Endothelial cell of umbilical vein (primary cell): ENCODE results near the gene IGSF9. TPM values are rescaled to one million over a fixed set of nuclear protein-coding genes. Genes with fewer than 3 reads are reported as not detected.

Source experiments
- BruUV-seq: library from RNA; stranded (reverse); fragments of 400-500 nt; replicated peaks from 2 replicates; lab custom pipeline; 2021; lab: Mats Ljungman, UMichigan
- CTCF ChIA-PET: fragments of 300-600, 350-600 bp; sonication (Branson Sonifier 250); formaldehyde crosslinking; loops from one replicate; lab custom pipeline; 2021; ENCODE audit warnings: antibody characterized with exemption, inconsistent platforms; lab: Charles Lee
- POLR2A ChIA-PET: fragments of 300-600, 350-600 bp; sonication (Branson Sonifier 250); formaldehyde crosslinking; loops from one replicate; lab custom pipeline; 2021; ENCODE audit warnings: antibody characterized with exemption, inconsistent platforms; lab: Charles Lee
- DNase-seq: peaks from one replicate; pipeline ENCODE4 v3.0.0-alpha.2; 2011; ENCODE audit warnings: low read depth, low spot score
- FAIRE-seq: peaks from 2 replicates; lab custom pipeline; 2011; peaks lifted over from hg19 to GRCh38; lab: Jason Lieb, UNC
- H2AFZ ChIP-seq: 2 replicates; pipeline ENCODE4 v1.6.0; 2012; ENCODE audit warnings: low read depth, low read length, control low read depth, inconsistent platforms
- H3K27ac ChIP-seq: 2 replicates; pipeline ENCODE4 v1.5.1; 2011; ENCODE audit warnings: low read depth, mild to moderate bottlenecking, control low read depth, low read length, moderate library complexity; ENCODE audit not compliant: insufficient read depth
- H3K27me3 ChIP-seq, 2 experiments: 2 replicates each; pipeline versions ENCODE4 v1.6.0 to v1.6.1; 2011; ENCODE audit warnings: low read length in 2 of 2, mixed read lengths in 1 of 2; ENCODE audit not compliant: control insufficient read depth in 2 of 2, insufficient read depth in 2 of 2
- H3K36me3 ChIP-seq, 2 experiments: 2 replicates in 1 of 2; 3 replicates in 1 of 2; pipeline ENCODE4 v1.5.1; 2011; ENCODE audit warnings: low read length in 2 of 2, mild to moderate bottlenecking in 1 of 2, moderate library complexity in 1 of 2; ENCODE audit not compliant: control insufficient read depth in 2 of 2, insufficient read depth in 2 of 2; ENCODE audit errors: extremely low read depth in 1 of 2
- H3K4me1 ChIP-seq: 3 replicates; pipeline ENCODE4 v1.5.1; 2011; ENCODE audit warnings: mild to moderate bottlenecking, low read length; ENCODE audit not compliant: control insufficient read depth, insufficient read depth; ENCODE audit errors: extremely low read depth
- H3K4me2 ChIP-seq: 2 replicates; pipeline ENCODE4 v1.6.1; 2011; ENCODE audit warnings: low read length, control low read depth, mixed read lengths; ENCODE audit not compliant: insufficient read depth
- H3K4me3 ChIP-seq, 3 experiments: fragments of 200-600 bp in 1 of 3; sonication (generic), shearing (Covaris generic) in 1 of 3; replicated peaks in 1 of 3; 2 replicates each; pipeline ENCODE4 v1.5.1; 2011 to 2016; ENCODE audit warnings: control low read depth in 3 of 3, low read length in 3 of 3, mild to moderate bottlenecking in 2 of 3, inconsistent platforms in 1 of 3, low read depth in 1 of 3, moderate library complexity in 1 of 3; ENCODE audit not compliant: insufficient read depth in 1 of 3
- H3K79me2 ChIP-seq: 2 replicates; pipeline ENCODE4 v1.6.0; 2012; ENCODE audit warnings: low read length, inconsistent platforms; ENCODE audit not compliant: control insufficient read depth, insufficient read depth
- H3K9ac ChIP-seq: replicated peaks from 2 replicates; pipeline ENCODE3; 2011; ENCODE audit warnings: low read length, control low read depth; ENCODE audit not compliant: insufficient read depth; ENCODE audit errors: extremely low read depth
- H3K9me1 ChIP-seq: replicated peaks from 3 replicates; pipeline ENCODE4 v1.6.0; 2011; ENCODE audit warnings: mild to moderate bottlenecking, low read length; ENCODE audit not compliant: control insufficient read depth, insufficient read depth; ENCODE audit errors: extremely low read depth
- H3K9me3 ChIP-seq: replicated peaks from 2 replicates; pipeline ENCODE4 v1.5.1; 2012; ENCODE audit warnings: low read length, inconsistent platforms; ENCODE audit not compliant: control insufficient read depth, insufficient read depth
- H4K20me1 ChIP-seq: replicated peaks from 2 replicates; pipeline ENCODE3; 2011; ENCODE audit warnings: mild to moderate bottlenecking, low read length; ENCODE audit not compliant: control insufficient read depth, insufficient read depth; ENCODE audit errors: extremely low read depth
- EZH2 ChIP-seq: IDR thresholded peaks from 2 replicates; pipeline ENCODE4 v1.6.1; 2012; ENCODE audit warnings: borderline replicate concordance, low read depth, mild to moderate bottlenecking, moderate library complexity, low read length, inconsistent platforms; ENCODE audit not compliant: severe bottlenecking
- FOS ChIP-seq: IDR thresholded peaks from 2 replicates; pipeline ENCODE4 v1.6.1; 2011; ENCODE audit warnings: mild to moderate bottlenecking, low read length, moderate library complexity, borderline replicate concordance; ENCODE audit not compliant: insufficient read depth
- GATA2 ChIP-seq: IDR thresholded peaks from 2 replicates; pipeline ENCODE4 v1.7.0; 2011; ENCODE audit warnings: low read depth, mild to moderate bottlenecking, moderate library complexity, mixed read lengths, low read length; ENCODE audit not compliant: insufficient read length, insufficient read depth
- JUN ChIP-seq: IDR thresholded peaks from 2 replicates; pipeline ENCODE4 v1.6.1; 2011; ENCODE audit warnings: borderline replicate concordance, low read depth; ENCODE audit not compliant: insufficient read length, insufficient read depth
- MAX ChIP-seq: IDR thresholded peaks from 2 replicates; pipeline ENCODE4 v1.6.1; 2011; ENCODE audit not compliant: insufficient read depth, insufficient read length
- MYC ChIP-seq: IDR thresholded peaks from one replicate; pipeline ENCODE4 v1.6.1; 2011; ENCODE audit warnings: mild to moderate bottlenecking, low read depth, low read length
- POLR2A ChIP-seq: IDR thresholded peaks from 2 replicates; pipeline ENCODE4 v1.6.1; 2012; ENCODE audit warnings: low read depth, mild to moderate bottlenecking, control low read depth, low read length
- POLR2AphosphoS5 ChIP-seq: IDR thresholded peaks from 2 replicates; pipeline ENCODE4 v1.6.1; 2012; ENCODE audit warnings: low read depth, mild to moderate bottlenecking, control low read depth, low read length, moderate library complexity; ENCODE audit not compliant: insufficient read depth
- dilution Hi-C: fragments of 300-500 bp; cut with MboI; formaldehyde crosslinking; loops from one replicate; pipeline ENCODE4 v1.15.0; 2019; ENCODE audit warnings: low sequenced_read_pairs; ENCODE audit not compliant: extremely low pct_ligation_motif_present
- intact Hi-C: fragments of 100-400 bp; cut with micrococcal nuclease; formaldehyde crosslinking; loops from one replicate; pipeline ENCODE4 v1.10.0; 2022
- polyA plus RNA-seq, 4 experiments: library from polyadenylated mRNA; depleted of rRNA in 3 of 4; stranded (reverse) in 3 of 4; unstranded in 1 of 4; fragments of >200 nt; gene quantifications; 2 replicates each; pipeline versions ENCODE4 v1.2.1 to v1.2.3, GENCODE V29; 2011 to 2012; ENCODE audit warnings: missing spikeins in 1 of 4
- total RNA-seq: library from RNA; stranded (reverse); gene quantifications from 2 replicates; pipeline ENCODE4 v1.2.3, GENCODE V29; 2021
- TF ChIP-seq, protein P1 (sequence below), 2 donors: IDR thresholded peaks; 1 replicate in 1 of 2; 2 replicates in 1 of 2; pipeline ENCODE4 v1.5.1; 2011; ENCODE audit warnings: low read length in 2 of 2, mild to moderate bottlenecking in 2 of 2, moderate library complexity in 2 of 2, control low read depth in 1 of 2, inconsistent platforms in 1 of 2, low read depth in 1 of 2; ENCODE audit not compliant: insufficient read depth in 1 of 2; ENCODE audit errors: extremely low read depth in 1 of 2

IGSF9 gene
- total and polyA plus RNA-seq, 2 donors (not counting 3 experiments of a cell fraction or from before 2014, with no cell fraction given) = 0.15 TPM

GRCh38 chr1:159917533-159918351, 27.7 kb downstream of the IGSF9 start:
- DNase-seq = no peak
- CTCF ChIA-PET = interaction anchor here (1.5 kb wide), 1 partner anchor 119 kb away, joined by 5 read pairs; no protein-coding TSS in a partner anchor
- BruUV-seq = no TSS peak

GRCh38 chr1:159916242-159917051, 29.0 kb downstream of the IGSF9 start:
- H3K4me3 ChIP-seq = no peak overlapping the region
- intact Hi-C loops (loop anchor here (1.0 kb wide), 1 partner anchor 8 kb away; no protein-coding TSS in a partner anchor), dilution Hi-C loops (no loop called here)
- H3K4me1 ChIP-seq = peaks cover 25% of the 10 kb centered on the region
- peak overlapping the region; percentile 91 for H3K27ac ChIP-seq
- CTCF ChIA-PET = interaction anchor here (1.0 to 1.9 kb wide), 9 partner anchors 8 to 784 kb away, joined by 3 to 10 read pairs (median 5); partner anchors contain the start of genes CFAP45, DUSP23 and TAGLN2
- no peaks in the 10 kb centered on the region for H3K9me1 ChIP-seq
- POLR2A ChIA-PET = interaction anchor here (0.5 to 1.9 kb wide), 2 partner anchors 8 to 182 kb away, joined by 6 to 9 read pairs; partner anchors contain the start of gene TAGLN2
- no peak overlapping the region for H2AFZ ChIP-seq
- H3K4me2 ChIP-seq = peak overlapping the region; percentile 16
- no peaks in the 10 kb centered on the region for H3K9me3 ChIP-seq
- H4K20me1 ChIP-seq = no peaks in the 10 kb centered on the region
- H3K79me2 ChIP-seq = peaks cover 24% of the 10 kb centered on the region
- TF ChIP-seq MAX = no peak
- TF ChIP-seq, protein P1, sequence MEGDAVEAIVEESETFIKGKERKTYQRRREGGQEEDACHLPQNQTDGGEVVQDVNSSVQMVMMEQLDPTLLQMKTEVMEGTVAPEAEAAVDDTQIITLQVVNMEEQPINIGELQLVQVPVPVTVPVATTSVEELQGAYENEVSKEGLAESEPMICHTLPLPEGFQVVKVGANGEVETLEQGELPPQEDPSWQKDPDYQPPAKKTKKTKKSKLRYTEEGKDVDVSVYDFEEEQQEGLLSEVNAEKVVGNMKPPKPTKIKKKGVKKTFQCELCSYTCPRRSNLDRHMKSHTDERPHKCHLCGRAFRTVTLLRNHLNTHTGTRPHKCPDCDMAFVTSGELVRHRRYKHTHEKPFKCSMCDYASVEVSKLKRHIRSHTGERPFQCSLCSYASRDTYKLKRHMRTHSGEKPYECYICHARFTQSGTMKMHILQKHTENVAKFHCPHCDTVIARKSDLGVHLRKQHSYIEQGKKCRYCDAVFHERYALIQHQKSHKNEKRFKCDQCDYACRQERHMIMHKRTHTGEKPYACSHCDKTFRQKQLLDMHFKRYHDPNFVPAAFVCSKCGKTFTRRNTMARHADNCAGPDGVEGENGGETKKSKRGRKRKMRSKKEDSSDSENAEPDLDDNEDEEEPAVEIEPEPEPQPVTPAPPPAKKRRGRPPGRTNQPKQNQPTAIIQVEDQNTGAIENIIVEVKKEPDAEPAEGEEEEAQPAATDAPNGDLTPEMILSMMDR (IDR thresholded peaks at IDR 0.05; ENCODE audit: extremely low read depth in 1 of 2, insufficient read depth in 1 of 2, low read depth in 1 of 2, low read length in 2 of 2) = no peak
- no peak for TF ChIP-seq EZH2
- peak; percentile 7 for TF ChIP-seq FOS
- no peak for TF ChIP-seq POLR2A
- TF ChIP-seq POLR2AphosphoS5 = no peak
- peak; percentile 85 for TF ChIP-seq JUN
- TF ChIP-seq MYC = no peak
- peak; percentile 86 for TF ChIP-seq GATA2
- H3K36me3 ChIP-seq = peaks cover 13 to 27% of the 10 kb centered on the region in 2 experiments
- no peaks in the 10 kb centered on the region for H3K27me3 ChIP-seq
- no TSS peak for BruUV-seq
- FAIRE-seq (peak; percentile 95), DNase-seq (peak; percentile 91)
- peak overlapping the region; percentile 66 for H3K9ac ChIP-seq

More at GRCh38 chr1:159917533-159918351, 27.7 kb downstream of the IGSF9 start:
- Histone ChIP-seq H4K20me1 (no peaks in the 10 kb centered on the region), H3K4me1 (peaks cover 33% of the 10 kb centered on the region), H3K79me2 (peaks cover 37% of the 10 kb centered on the region), H2AFZ (no peak overlapping the region), H3K27ac (no peak overlapping the region), H3K27me3 (no peaks in the 10 kb centered on the region), H3K36me3 (peaks cover 13 to 27% of the 10 kb centered on the region in 2 experiments), H3K9me1 (no peaks in the 10 kb centered on the region), H3K4me2 (no peak overlapping the region), H3K9me3 (no peaks in the 10 kb centered on the region), H3K4me3 (no peak overlapping the region), H3K9ac (no peak overlapping the region)
- dilution Hi-C loops (no loop called here), intact Hi-C loops (no loop called here)
- POLR2A ChIA-PET = no interaction called here
- FAIRE-seq = no peak
- TF ChIP-seq POLR2AphosphoS5 = no peak
- no peak for TF ChIP-seq JUN
